HuH-7 (cell line): ENCODE data around the gene CSF2RB.

Source experiments
- DNase-seq: peaks from one replicate; pipeline ENCODE4 v3.0.0; 2011; ENCODE audit warnings: low spot score

Gene CSF2RB

GRCh38 chr22:36921309-36922104 is 8.1 kb downstream of the CSF2RB start:
- no peak for DNase-seq

- no peak for DNase-seq
Observed at GRCh38 chr22:36922105-36922608, 8.7 kb downstream of the CSF2RB start.

DNA sequence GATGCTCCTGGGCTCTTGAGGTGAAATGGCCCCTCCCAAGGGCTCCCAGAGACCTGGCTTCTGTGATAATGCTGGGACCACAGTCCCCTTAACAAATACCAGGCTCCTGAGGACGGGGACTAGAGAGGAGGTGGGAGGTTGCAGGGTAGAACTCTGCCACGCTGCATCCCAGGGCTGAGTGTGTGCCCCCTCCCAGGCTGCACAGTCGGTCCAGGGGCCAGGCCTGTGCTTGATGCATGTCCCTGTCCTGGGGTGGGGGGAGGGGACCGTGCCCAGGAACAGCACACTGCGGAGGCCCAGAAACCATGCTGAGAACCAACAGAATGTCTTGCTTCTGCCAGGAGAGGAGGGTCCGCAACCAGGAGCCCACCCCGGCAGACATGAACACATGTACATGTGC is 9.3 kb downstream of the CSF2RB start:
- DNase-seq, result no peak

DNA sequence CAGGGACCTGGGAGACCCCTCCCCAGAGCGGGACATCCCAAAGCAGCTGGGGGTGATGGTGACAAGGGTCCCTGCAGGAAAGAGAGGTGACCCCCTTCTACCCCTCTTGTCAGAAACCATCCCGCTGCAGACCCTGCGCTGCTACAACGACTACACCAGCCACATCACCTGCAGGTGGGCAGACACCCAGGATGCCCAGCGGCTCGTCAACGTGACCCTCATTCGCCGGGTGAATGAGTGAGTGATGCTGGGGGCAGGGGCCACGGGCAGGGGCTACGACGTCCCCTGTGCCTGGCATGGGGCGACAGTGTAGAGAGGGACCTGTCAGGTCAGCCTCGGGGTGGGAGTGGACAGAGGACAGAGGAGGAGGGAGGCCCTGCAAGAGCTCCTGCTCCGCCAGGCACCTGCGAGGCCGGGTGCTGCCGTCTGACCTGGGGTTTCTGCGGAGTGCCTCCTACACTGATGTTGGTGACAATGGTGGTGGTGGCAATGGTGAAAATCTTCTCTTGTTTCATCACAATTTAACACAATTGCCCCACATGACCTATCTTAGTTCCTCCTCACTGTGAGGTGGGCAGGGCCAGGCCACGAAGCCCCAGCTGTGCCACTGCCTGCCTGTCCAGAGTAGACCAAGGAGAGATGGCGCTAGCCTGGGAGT is 9.8 kb downstream of the CSF2RB start:
- DNase-seq, result no peak

DNA sequence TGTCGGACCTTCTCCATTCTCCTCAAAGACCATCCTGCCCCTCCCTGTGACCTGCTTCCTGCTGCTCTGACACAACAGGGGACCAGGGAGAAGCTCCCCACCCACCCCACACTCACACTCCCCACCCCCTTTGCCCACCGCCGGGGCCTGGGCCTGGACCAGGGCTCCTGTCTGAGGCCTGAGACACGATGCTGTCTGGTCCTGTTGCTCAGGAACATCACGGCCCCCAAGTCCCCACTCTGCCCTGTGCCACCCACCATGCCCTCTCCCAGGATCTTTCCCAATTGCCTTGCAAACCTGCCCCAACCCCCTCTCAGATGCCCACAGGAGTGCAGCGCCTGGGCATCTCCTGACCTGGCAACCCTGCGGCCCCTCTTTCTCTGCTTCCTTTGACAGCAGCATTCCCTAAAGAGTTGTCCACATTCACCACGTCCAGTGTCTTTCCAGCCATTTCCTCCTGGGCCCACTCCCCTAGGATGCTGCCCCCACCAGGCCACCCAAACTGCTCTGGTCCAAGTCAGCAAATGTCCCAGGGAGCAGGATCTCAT is 10.8 kb downstream of the CSF2RB start:
- no peak for DNase-seq

DNA sequence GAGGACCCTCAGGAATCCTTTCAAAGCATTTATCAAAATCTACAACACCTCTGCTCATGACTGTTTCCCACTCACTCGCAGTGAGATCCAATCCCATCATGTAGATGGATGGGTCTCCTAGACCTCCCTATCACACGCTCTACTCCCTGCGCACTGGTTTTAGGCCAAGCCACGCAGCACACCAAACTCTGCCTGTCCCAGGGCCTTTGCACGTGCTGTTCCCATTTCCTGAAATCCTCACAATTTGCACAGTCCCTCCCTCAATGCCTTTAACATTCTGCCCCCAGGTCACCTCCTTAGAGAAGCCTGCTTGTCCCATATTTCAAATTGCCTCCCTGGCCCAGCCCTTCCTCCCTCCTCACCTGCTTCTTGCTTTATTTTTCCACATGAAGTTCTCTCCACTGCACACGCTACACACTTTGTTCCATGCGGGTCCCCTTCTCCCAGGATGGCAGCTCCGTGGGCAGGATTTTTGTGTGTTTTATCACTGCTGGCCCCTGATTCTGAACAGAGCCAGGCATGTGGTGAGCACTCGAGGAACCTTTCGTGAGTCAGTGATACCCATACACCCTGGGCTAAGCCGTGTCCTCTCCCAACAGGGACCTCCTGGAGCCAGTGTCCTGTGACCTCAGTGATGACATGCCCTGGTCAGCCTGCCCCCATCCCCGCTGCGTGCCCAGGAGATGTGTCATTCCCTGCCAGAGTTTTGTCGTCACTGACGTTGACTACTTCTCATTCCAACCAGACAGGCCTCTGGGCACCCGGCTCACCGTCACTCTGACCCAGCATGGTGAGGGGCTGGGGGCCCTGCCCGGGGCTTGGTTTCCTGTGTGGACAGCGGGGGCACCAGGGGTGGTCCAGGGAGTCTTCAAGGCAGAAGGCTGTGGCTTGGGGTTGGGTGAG is 12.2 kb downstream of the CSF2RB start:
- DNase-seq, result no peak

DNA sequence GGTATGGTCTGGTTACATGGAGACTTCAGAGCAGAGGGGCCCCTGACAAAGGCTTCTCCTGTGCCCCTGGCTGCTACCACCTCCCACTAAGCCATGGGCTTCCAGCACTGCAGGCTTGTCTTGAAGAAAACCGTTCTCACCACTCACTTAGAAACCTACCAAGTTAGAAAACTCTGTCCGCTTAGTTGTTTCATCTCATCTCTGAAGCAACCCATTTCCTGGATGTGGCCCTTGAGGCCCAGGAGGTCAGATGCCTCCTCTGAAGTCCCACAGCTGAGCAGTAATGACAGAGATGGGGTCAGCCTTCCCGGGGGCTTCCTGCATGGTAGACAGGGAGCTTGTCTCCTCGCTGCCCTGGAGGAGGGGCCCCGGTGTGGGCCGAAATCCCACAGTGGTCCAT is 12.9 kb downstream of the CSF2RB start:
- DNase-seq, result no peak

DNA sequence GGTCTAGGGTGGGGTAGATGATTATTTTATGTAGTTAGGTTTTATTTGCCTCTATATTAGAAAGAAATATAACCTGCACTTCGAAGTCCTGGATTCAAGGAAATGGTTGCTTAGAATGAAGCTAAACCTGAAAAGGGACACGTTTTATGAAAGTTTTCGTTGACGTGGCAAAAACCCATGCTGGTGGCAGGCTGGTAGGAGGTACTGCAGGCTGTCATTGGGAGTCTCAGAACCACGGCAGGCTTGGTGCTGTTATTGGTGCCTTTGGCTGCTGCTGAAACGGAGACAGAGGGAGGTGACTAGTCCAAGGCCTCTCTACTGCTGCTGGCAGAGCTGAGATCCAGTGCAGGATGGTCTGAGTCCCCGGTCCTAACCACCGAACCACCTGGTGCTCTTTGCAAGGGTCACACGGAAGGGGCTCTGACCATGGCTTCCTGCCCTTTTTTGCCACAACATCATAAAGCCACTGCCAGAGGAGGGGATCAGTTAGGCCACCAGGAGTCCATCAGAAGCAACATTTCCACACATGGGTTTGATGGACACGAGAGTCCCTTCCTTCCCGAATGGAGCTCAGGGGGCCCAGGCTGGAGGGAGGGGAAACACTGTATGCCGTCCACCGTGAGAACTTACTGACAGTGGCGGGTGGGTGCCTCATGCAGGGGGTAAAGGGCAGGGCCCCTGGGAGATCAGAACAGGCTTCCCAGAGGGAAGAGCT is 13.4 kb downstream of the CSF2RB start:
- no peak for DNase-seq

- no peak for DNase-seq
Observed at GRCh38 chr22:36927671-36928070, 14.2 kb downstream of the CSF2RB start.

GRCh38 chr22:36928196-36928595 is 14.8 kb downstream of the CSF2RB start:
- no peak for DNase-seq

GRCh38 chr22:36928786-36929535 is 15.5 kb downstream of the CSF2RB start:
- DNase-seq, result no peak

- DNase-seq, result no peak
Observed at GRCh38 chr22:36929621-36930020, 16.2 kb downstream of the CSF2RB start.

DNA sequence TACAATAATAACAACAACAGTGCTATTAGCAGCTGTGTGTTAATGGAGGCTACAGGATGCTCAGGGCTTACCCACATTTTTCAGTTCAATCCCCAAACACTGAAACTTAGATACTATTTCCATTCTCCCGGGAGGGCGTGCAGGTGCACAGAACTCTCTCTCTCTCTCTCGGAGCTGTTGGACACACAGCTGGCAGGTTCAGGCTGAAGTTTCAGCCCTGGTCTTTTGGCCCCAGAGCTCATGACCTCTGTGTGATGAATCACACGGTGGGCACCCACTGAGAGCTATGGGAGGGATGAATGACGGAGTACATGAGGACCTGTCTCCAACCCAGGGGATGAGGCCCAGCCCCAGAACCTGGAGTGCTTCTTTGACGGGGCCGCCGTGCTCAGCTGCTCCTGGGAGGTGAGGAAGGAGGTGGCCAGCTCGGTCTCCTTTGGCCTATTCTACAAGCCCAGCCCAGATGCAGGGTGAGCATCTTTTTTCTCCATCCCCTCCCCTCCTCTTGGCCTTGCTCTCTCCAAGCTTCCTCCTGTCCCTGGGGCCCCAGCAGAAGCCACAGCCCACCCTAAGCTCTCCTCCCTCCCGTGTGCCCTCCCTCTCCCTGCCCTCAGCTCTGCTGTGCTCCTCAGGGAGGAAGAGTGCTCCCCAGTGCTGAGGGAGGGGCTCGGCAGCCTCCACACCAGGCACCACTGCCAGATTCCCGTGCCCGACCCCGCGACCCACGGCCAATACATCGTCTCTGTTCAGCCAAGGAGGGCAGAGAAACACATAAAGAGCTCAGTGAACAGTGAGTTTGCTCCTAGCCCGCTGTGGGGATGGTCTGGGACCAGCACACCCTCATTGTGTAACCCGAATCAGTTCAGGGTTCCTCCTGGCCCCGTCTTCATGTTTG is 16.9 kb downstream of the CSF2RB start:
- no peak for DNase-seq

- no peak for DNase-seq
Observed at GRCh38 chr22:36931446-36931845, 18.0 kb downstream of the CSF2RB start.

DNA sequence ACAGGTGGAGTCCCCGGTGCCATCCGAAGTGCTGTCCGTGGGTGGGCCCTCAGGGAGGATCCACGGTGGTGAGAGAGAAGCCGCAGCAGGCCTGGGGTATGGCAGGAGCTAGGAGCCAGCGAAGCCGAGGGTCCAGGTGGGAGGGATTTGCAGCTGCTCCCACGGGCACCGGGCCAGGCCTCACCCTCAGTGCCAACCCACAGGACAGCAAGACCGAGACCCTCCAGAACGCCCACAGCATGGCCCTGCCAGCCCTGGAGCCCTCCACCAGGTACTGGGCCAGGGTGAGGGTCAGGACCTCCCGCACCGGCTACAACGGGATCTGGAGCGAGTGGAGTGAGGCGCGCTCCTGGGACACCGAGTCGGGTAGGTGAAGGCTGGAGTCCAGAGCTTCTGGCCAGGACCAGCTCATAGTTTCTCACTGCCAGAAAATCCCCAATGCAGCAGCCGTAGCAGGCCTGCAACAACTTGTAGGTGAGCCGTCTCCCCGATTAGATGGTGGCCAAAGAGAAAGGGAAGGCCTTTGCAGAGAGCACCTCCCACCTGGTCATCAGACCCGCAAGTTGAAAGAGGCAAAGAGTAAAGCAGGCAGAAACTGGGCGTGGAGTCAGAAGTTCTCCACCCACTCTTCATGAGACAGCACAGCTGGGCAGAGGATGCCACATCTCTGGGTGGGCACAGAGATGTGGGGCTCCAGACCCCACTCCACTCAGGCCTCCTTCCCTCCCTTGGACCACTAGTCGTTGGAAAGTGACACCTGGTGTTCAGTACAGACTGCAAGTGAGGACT is 20.4 kb downstream of the CSF2RB start:
- no peak for DNase-seq

GRCh38 chr22:36934418-36935312 is 21.2 kb downstream of the CSF2RB start:
- no peak for DNase-seq

DNA sequence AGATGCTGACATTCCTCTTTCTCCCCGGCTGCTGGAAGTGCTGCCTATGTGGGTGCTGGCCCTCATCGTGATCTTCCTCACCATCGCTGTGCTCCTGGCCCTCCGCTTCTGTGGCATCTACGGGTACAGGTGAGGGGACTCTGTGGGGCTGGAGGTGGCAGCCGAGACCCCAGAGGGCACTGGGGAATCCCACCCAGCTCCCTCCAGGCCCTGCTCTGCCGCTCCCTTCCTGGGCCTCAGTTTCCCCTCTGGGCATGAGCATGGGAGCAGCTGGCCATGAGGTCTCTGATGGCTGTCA is 21.8 kb downstream of the CSF2RB start:
- no peak for DNase-seq

DNA sequence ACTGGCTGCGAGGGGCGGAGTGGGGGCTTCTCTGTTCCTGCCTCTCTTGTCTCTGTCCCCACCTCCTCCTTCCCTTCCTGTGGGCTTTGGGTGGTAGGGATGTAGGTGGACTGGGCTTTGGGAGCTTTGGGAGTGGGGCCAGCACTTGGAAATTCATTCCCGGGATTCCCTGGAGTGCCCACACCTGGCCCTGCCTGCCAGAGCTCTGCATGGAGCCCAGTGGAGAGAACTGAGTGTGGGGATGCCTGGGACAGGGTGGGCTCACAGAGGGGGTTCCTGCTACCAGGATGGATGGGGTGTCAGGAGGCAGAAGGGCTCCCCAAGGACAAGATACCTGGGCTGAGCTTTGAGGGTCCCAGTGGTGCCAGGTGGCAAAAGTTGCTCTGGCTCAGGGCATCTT is 22.3 kb downstream of the CSF2RB start:
- DNase-seq, result no peak
